ENCODE results near the gene BRME1. TPM values are rescaled to one million over a fixed set of nuclear protein-coding genes. Genes with fewer than 3 reads are reported as not detected.

BRME1 gene
- total RNA-seq, 1 experiment from 2014 or later, result 6.7 TPM

GRCh38 chr19:13848798-13849676 lies 56.9 kb downstream of the BRME1 start:
- TF ChIP-seq, protein P1, sequence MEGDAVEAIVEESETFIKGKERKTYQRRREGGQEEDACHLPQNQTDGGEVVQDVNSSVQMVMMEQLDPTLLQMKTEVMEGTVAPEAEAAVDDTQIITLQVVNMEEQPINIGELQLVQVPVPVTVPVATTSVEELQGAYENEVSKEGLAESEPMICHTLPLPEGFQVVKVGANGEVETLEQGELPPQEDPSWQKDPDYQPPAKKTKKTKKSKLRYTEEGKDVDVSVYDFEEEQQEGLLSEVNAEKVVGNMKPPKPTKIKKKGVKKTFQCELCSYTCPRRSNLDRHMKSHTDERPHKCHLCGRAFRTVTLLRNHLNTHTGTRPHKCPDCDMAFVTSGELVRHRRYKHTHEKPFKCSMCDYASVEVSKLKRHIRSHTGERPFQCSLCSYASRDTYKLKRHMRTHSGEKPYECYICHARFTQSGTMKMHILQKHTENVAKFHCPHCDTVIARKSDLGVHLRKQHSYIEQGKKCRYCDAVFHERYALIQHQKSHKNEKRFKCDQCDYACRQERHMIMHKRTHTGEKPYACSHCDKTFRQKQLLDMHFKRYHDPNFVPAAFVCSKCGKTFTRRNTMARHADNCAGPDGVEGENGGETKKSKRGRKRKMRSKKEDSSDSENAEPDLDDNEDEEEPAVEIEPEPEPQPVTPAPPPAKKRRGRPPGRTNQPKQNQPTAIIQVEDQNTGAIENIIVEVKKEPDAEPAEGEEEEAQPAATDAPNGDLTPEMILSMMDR (conservative IDR thresholded peaks at IDR 0.05), result no peak
- Histone ChIP-seq H3K56ac (ENCODE audit: insufficient read length, low read depth, low read length) (no peak overlapping the region), H2BK120ac (ENCODE audit: low read depth, low read length, poor library complexity, severe bottlenecking) (no peak overlapping the region), H4K5ac (ENCODE audit: insufficient read length, low read depth, low read length) (no peak overlapping the region), H3T11ph (ENCODE audit: low read length) (no peak overlapping the region), H3K79me2 (ENCODE audit: insufficient read depth, low read length) (no peaks in the 10 kb centered on the region), H3K9me3 (ENCODE audit: control insufficient read depth, low read depth, low read length) (no peaks in the 10 kb centered on the region), H3K27me3 (ENCODE audit: insufficient read depth, low read length) (no peaks in the 10 kb centered on the region), H3K23ac (ENCODE audit: insufficient read length, low read depth, low read length) (no peak overlapping the region), H3K4me2 (ENCODE audit: insufficient read depth, insufficient read length, low read length) (no peak overlapping the region), H3K9ac (ENCODE audit: extremely low read depth, insufficient read length, low read length) (no peak overlapping the region), H2AFZ (ENCODE audit: low read length) (no peak overlapping the region), H2AK5ac (ENCODE audit: insufficient read length, low read length) (no peak overlapping the region), H4K91ac (ENCODE audit: insufficient read length, low read depth, low read length) (peak overlapping the region; percentile 88), H3K18ac (ENCODE audit: insufficient read length, low read depth, low read length) (peak overlapping the region; percentile 83), H3K4ac (ENCODE audit: low read depth, low read length) (peak overlapping the region; percentile 42), H4K20me1 (ENCODE audit: control insufficient read depth, insufficient read depth, insufficient read length) (no peaks in the 10 kb centered on the region), H4K8ac (replicated peaks; ENCODE audit: insufficient read length, low read depth, low read length) (no peak overlapping the region), H3K23me2 (ENCODE audit: insufficient read length, low read depth, low read length, poor library complexity, severe bottlenecking) (peaks cover 7% of the 10 kb centered on the region), H3K79me1 (ENCODE audit: insufficient read depth, low read depth, low read length, poor library complexity, severe bottlenecking) (no peaks in the 10 kb centered on the region), H3K27ac (ENCODE audit: insufficient read length, low read depth, low read length) (no peak overlapping the region), H2BK15ac (ENCODE audit: low read depth, low read length) (peak overlapping the region; percentile 90), H2BK5ac (ENCODE audit: insufficient read length, low read length) (no peak overlapping the region), H2BK20ac (ENCODE audit: low read depth, low read length, poor library complexity, severe bottlenecking) (peak overlapping the region; percentile 84), H3K14ac (ENCODE audit: insufficient read depth, low read length) (0 out of 2 replicates have a peak overlapping the region, but pooled peaks have one; percentile 6), H3K4me1 (ENCODE audit: insufficient read depth, low read length) (peaks cover 7% of the 10 kb centered on the region; the same call in 1 of the 2 replicates), H2BK12ac (ENCODE audit: insufficient read length, low read depth, low read length) (peak overlapping the region; percentile 84)
- DNase-seq, result peak; percentile 30
- peak overlapping the region; percentile 33 to 66 (median 55); a peak in 6 of 7 replicates for H3K27ac Mint-ChIP-seq
- peak overlapping the region in 1 of 2 experiments; percentile 29; a peak in 2 of 5 replicates for H3K4me3 Mint-ChIP-seq
- no peaks in the 10 kb centered on the region; a peak in 1 of 5 replicates for H3K9me3 Mint-ChIP-seq
- H3K4me1 Mint-ChIP-seq, result peaks cover 31 to 38% of the 10 kb centered on the region in 2 experiments
- no peaks in the 10 kb centered on the region for H3K27me3 Mint-ChIP-seq (ENCODE audit: low read depth)
- no peaks in the 10 kb centered on the region; a peak in 2 of 7 replicates for H3K36me3 Mint-ChIP-seq (ENCODE audit: insufficient read depth in 1 of 3, low read depth in 3 of 3)
- no CpG with 5 or more reads among the region's 16 CpGs for WGBS (ENCODE audit: extremely low coverage, insufficient read length, low lambda C conversion rate)
